Activated CD4-positive, alpha-beta T cell treated with anti-CD3 and anti-CD28 coated beads for 36 hours (primary cell): Measurements from ENCODE around the gene ARFRP1. TPM values are rescaled to one million over a fixed set of nuclear protein-coding genes. Genes with fewer than 3 reads are reported as not detected.

Experiments used
- ATAC-seq: fragments of 200-7000 bp; cut with Tn5 transposase; one replicate; pipeline ENCODE4 v1.10.0; 2021; ENCODE audit warnings: mild to moderate bottlenecking, moderate library complexity
- CTCF ChIA-PET: fragments of 350-600 bp; sonication (Branson Sonifier 250); formaldehyde crosslinking; loops from one replicate; lab custom pipeline; 2021; ENCODE audit warnings: antibody characterized with exemption; lab: Charles Lee
- POLR2A ChIA-PET: fragments of 350-600 bp; sonication (Branson Sonifier 250); formaldehyde crosslinking; loops from one replicate; lab custom pipeline; 2021; ENCODE audit warnings: antibody characterized with exemption, inconsistent platforms; lab: Charles Lee
- DNase-seq: peaks from one replicate; pipeline ENCODE4 v3.0.0-alpha.2; 2020
- H3K27ac Mint-ChIP-seq: one replicate; pipeline ENCODE4 v1.8.0; 2021; ENCODE audit warnings: mixed read lengths
- H3K27me3 Mint-ChIP-seq: one replicate; pipeline ENCODE4 v1.8.0; 2021; ENCODE audit warnings: mixed read lengths
- H3K36me3 Mint-ChIP-seq: one replicate; pipeline ENCODE4 v1.8.0; 2021; ENCODE audit warnings: low read depth, mixed read lengths
- H3K4me1 Mint-ChIP-seq: one replicate; pipeline ENCODE4 v1.8.0; 2021; ENCODE audit warnings: mixed read lengths
- H3K4me3 Mint-ChIP-seq: one replicate; pipeline ENCODE4 v1.8.0; 2021; ENCODE audit warnings: mild to moderate bottlenecking, moderate library complexity, mixed read lengths
- H3K9me3 Mint-ChIP-seq: one replicate; pipeline ENCODE4 v1.8.0; 2021; ENCODE audit warnings: low read depth, mixed read lengths
- intact Hi-C, 2 experiments: fragments of 100-400 bp; cut with DNase I in 1 of 2; cut with micrococcal nuclease in 1 of 2; formaldehyde crosslinking; loops; one replicate each; pipeline versions ENCODE4 v1.14.2 to v1.15.1; 2022 to 2024; cut with DNase I, micrococcal nuclease
- total RNA-seq, 2 experiments: library from RNA; stranded (reverse); gene quantifications; one replicate each; pipeline ENCODE4 v1.2.3, GENCODE V29; 2021

Gene ARFRP1, protein sequence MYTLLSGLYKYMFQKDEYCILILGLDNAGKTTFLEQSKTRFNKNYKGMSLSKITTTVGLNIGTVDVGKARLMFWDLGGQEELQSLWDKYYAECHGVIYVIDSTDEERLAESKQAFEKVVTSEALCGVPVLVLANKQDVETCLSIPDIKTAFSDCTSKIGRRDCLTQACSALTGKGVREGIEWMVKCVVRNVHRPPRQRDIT
- 10 to 100 TPM; 36.4 to 52.0 TPM for total RNA-seq

DNA sequence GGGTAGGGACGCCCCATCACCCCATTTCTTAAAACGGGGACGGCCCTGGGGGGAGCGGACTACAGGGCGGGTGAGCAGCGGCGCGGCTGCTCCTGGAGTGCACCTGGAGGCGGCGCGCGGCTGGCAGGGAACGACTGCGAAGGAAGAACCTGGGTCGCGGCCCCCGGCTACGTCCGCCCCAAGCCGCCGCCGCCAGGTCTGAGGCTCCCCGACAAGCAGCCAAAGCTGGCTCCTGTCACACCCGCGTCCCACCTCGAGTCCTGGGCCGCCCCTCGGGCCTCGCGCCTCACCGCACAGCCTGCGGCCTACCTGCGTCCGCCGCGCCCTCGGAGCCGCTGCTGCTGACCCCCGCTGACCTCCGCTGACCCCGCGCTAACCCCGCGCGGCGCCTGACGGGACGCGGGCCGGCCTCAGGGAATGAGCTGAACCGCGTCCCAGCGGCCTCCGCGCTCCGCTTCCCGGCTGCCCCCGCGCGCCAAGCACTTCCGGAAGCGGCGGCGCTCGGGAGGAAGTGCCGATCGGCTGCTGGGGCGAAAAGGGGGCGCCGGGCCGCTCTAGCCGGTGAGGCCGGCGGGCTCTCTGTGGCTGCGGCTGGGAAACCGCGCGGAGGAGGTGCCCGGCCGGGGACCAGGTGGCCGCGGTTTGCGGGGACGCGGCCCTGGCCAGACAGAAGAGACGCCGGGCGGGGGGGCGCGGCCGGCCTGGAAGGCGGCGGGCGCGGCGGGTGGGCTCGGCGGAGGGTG is at the start of gene ARFRP1, which contains the start of gene ZGPAT:
TSS of gene ARFRP1 (minus strand) at position 419 of the 743 bp plus-strand sequence. CDS start 885 bp downstream, outside the sequence.
TSS of gene ZGPAT (plus strand) at position 482 of the 743 bp plus-strand sequence. CDS start 542 bp downstream, outside the sequence.
- H3K9me3 Mint-ChIP-seq: peaks cover 3% of the 10 kb centered on the region
- intact Hi-C loops: loop anchor here (1.0 to 5.0 kb wide), 18 partner anchors 21 to 349 kb away; partner anchors contain the start of genes GMEB2 (in 1 of the 2), PRPF6 (in 1 of the 2), RTEL1 (in 1 of the 2) and TPD52L2 (in 1 of the 2)
- no peaks in the 10 kb centered on the region for H3K27me3 Mint-ChIP-seq
- ATAC-seq (peak; percentile 89), DNase-seq (peak; percentile 94)
- H3K4me1 Mint-ChIP-seq: peaks cover 44% of the 10 kb centered on the region
- ChIA-PET POLR2A (interaction anchor here (0.6 to 1.7 kb wide), 6 partner anchors 11 to 331 kb away, joined by 3 to 10 read pairs (median 4); partner anchors contain the start of genes LIME1, RTEL1 and TPD52L2), CTCF (interaction anchor here (0.5 to 2.9 kb wide), 17 partner anchors 9 to 1892 kb away, joined by 3 to 14 read pairs (median 3); partner anchors contain the start of genes LIME1, PTK6 and TPD52L2)
- H3K27ac Mint-ChIP-seq: peak within 1 kb of the TSS; percentile 90
- H3K36me3 Mint-ChIP-seq: peaks cover 57% of the 10 kb centered on the region
- H3K4me3 Mint-ChIP-seq: peak within 1 kb of the TSS; percentile 95

DNA sequence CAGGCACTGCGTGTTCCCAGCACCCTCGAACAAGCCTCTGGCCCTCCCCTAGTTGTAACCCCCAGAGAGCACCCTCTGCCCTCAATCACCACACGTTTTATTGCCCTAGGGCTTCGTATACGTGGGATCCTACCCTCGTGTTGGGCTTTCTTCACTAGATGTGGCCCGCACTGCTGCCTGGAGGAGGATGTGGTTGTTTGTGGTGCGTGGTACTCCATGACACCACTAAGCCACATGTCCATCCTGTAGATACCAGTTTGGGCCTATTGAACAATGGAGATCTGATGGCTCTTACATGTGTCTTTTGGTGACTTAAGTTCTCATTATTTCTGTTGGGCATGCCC is 48.8 kb upstream of the ARFRP1 start:
- Mint-ChIP-seq H3K27ac (no peak overlapping the region), H3K36me3 (no peaks in the 10 kb centered on the region), H3K4me1 (peaks cover 9% of the 10 kb centered on the region), H3K4me3 (no peak overlapping the region), H3K9me3 (no peaks in the 10 kb centered on the region), H3K27me3 (no peaks in the 10 kb centered on the region)
- CTCF ChIA-PET: no interaction called here
- ATAC-seq (peak; percentile 26), DNase-seq (no peak)
- intact Hi-C loops: no loop called here
- POLR2A ChIA-PET: no interaction called here

DNA sequence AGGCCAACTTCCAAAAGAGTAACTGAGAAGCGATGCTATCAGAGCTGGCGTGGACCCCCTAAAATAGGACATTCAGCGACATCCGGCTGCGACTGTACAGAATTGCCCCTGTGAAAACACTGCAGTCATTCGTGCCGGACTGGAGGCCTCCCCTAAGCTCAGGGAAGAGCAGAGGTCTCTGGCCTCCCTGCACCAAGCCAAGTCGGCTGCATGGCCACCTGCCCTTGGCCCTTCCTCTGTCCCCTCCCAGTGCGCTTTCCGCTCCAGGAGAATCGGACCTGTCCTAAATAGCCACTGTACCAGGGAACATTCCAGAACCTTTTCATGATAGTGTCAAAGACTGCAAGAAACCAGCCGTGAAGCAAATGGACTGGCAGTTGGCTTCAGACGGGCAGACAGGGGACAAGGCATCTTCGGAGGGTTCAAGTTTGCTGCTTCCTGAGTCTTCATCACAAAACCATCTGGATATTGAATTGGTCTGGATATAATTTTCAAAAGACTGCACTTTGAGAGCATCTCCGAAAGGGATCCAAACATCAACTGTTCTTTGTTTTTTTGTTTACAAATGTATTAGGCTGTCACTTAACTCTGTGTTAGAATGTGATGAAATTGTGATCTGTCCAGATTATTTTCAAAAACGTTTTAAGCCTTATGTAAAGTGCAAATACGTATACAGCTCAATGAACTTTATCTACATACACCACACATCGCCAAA is 48.3 kb upstream of the ARFRP1 start:
- H3K27ac Mint-ChIP-seq: no peak overlapping the region
- peaks cover 13% of the 10 kb centered on the region for H3K4me1 Mint-ChIP-seq
- POLR2A ChIA-PET: interaction anchor here (0.6 kb wide), 1 partner anchor 124 kb away, joined by 3 read pairs; no protein-coding TSS in a partner anchor
- no peaks in the 10 kb centered on the region for H3K27me3 Mint-ChIP-seq
- no peak for ATAC-seq
- H3K4me3 Mint-ChIP-seq: no peak overlapping the region
- no peaks in the 10 kb centered on the region for H3K9me3 Mint-ChIP-seq
- no peak for DNase-seq
- intact Hi-C loops: no loop called here
- no peaks in the 10 kb centered on the region for H3K36me3 Mint-ChIP-seq
- CTCF ChIA-PET: no interaction called here

DNA sequence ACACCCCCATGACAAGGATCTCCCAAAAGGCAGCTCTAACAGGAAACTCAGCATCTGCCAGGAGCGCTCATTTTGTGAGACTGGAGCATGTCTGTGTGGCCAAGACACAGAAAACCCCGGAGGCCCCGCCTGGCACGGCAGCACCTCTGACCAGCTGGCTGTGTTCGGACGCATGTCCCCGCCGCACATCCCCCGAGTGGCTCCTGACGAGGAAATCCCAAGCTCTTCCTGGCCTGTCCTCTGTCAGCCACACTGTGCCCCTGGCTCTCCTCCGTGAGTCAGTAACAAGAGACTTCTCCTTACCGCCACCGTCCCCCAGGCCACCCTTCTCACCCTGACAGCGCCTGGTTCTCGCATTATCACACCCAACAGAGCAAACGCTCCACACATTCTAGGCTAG is 46.2 kb upstream of the ARFRP1 start:
- Mint-ChIP-seq H3K4me3 (no peak overlapping the region), H3K36me3 (no peaks in the 10 kb centered on the region), H3K27ac (no peak overlapping the region), H3K9me3 (no peaks in the 10 kb centered on the region), H3K4me1 (peaks cover 23% of the 10 kb centered on the region), H3K27me3 (no peaks in the 10 kb centered on the region)
- ChIA-PET POLR2A (no interaction called here), CTCF (interaction anchor here (0.7 kb wide), 1 partner anchor 9 kb away, joined by 3 read pairs; no protein-coding TSS in a partner anchor)
- DNase-seq (no peak), ATAC-seq (no peak)
- intact Hi-C loops: no loop called here

DNA sequence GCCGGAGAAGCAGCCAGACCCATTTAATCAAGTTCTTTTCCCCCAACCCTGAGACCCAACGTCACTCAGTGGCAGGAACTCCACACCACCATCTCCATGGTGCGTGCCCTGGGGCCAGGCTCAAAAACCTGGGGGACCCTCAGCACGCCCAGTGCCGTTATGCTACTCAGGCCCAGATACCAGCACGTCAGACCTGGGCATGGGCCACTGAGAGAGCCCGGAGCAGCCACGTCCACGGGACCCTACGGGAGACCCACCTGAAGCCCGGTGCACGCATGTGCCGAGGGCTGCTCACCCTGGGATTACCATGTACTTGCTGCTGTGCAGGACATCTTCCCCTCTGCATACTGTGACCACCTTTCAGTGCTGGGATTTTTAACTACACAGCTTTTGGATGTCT is 45.6 kb upstream of the ARFRP1 start:
- H3K27me3 Mint-ChIP-seq: no peaks in the 10 kb centered on the region
- POLR2A ChIA-PET: no interaction called here

DNA sequence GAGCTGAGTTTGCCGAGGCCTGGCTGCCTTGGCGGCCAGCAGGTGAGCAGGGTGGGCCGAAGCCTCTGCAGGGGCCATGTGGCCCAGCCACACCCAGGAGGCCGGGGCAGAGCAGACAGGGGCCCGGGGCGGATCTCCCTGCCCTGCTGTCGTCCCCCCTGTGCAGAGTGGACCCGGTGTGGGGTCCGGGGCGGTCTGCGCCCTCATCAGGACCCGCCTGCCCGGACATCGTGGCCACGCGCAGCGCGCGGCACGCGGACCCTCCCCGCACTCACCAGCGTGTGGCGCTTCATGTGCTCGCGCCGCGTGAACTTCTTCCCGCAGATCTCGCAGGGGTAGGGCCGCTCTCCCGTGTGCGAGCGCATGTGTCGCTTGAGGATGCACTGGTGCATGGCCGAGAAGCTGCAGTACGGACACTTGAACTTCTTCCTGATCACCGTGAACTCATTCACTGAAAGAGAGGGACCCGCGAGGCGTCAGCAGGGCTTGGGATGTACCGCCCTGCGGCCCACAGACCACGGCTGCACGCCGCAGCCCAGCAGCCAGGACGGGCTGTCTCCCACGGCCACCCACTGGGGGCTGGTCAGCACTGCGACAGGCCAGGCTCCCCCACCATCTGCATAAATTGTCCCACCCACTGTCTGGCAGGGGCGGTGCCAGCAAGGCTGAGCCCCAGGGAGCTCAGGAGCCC is 44.8 kb upstream of the ARFRP1 start:
- Mint-ChIP-seq H3K4me1 (peaks cover 25% of the 10 kb centered on the region), H3K4me3 (no peak overlapping the region), H3K27ac (no peak overlapping the region), H3K27me3 (no peaks in the 10 kb centered on the region), H3K36me3 (no peaks in the 10 kb centered on the region), H3K9me3 (no peaks in the 10 kb centered on the region)
- CTCF ChIA-PET: interaction anchor here (0.6 kb wide), 2 partner anchors 75 to 291 kb away, joined by 3 read pairs; no protein-coding TSS in a partner anchor
- no peak for ATAC-seq
- POLR2A ChIA-PET: no interaction called here
- intact Hi-C loops: no loop called here
- no peak for DNase-seq

More for the DNA sequence above, 45.6 kb upstream of the ARFRP1 start:
- no peak for DNase-seq
- H3K9me3 Mint-ChIP-seq: no peaks in the 10 kb centered on the region
- no peak overlapping the region for H3K4me3 Mint-ChIP-seq
- CTCF ChIA-PET: interaction anchor here (0.6 to 0.7 kb wide), 2 partner anchors 9 to 74 kb away, joined by 3 read pairs; no protein-coding TSS in a partner anchor
- H3K36me3 Mint-ChIP-seq: no peaks in the 10 kb centered on the region
- no peak overlapping the region for H3K27ac Mint-ChIP-seq
- intact Hi-C loops: no loop called here
- no peak for ATAC-seq
- H3K4me1 Mint-ChIP-seq: peaks cover 25% of the 10 kb centered on the region

DNA sequence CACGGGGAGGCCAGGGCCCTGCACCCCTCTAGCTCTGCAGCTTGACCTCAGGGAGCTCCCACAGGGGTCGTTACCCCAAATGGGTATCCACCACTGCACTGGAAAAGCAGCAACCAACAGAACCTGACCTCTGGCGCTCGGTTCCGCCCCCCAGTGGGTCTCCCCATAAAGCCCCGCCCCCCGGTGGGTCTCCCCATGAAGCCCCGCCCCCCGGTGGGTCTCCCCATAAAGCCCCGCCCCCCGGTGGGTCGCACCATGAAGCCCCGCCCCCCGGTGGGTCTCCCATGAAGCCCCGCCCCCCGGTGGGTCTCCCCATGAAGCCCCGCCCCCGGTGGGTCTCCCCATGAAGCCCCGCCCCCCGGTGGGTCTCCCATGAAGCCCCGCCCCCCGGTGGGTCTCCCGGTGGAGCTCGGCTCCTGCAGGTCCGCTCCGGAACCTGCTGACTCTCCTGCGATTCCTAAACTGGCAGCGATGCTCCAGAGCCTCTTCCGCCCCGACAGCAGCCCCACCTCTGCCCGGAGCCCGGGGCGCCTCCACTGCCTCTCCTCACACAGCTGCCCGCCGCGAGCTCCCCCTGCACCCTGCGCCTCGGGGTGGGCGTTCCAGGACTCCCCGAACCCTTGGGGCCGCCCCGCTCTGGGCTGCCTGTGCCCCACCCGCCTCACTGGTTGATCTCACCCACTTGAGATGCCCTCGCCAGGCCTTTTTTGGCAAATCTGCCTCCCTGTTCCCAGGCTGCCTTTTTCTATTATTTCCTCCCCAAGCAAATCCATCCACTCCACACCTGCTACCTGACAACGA is 43.9 kb upstream of the ARFRP1 start:
- Mint-ChIP-seq H3K27ac (peak overlapping the region; percentile 89), H3K9me3 (no peaks in the 10 kb centered on the region), H3K36me3 (no peaks in the 10 kb centered on the region), H3K4me3 (peak overlapping the region; percentile 49), H3K27me3 (no peaks in the 10 kb centered on the region), H3K4me1 (peaks cover 22% of the 10 kb centered on the region)
- ATAC-seq (peak; percentile 43), DNase-seq (peak; percentile 60)
- CTCF ChIA-PET: interaction anchor here (0.6 to 0.9 kb wide), 2 partner anchors 39 to 113 kb away, joined by 3 read pairs; no protein-coding TSS in a partner anchor
- POLR2A ChIA-PET: no interaction called here
- intact Hi-C loops: loop anchor here in 1 of 2 experiments (1.0 kb wide), 2 partner anchors 44 to 114 kb away; partner anchors contain the start of genes ARFRP1 and TPD52L2

DNA sequence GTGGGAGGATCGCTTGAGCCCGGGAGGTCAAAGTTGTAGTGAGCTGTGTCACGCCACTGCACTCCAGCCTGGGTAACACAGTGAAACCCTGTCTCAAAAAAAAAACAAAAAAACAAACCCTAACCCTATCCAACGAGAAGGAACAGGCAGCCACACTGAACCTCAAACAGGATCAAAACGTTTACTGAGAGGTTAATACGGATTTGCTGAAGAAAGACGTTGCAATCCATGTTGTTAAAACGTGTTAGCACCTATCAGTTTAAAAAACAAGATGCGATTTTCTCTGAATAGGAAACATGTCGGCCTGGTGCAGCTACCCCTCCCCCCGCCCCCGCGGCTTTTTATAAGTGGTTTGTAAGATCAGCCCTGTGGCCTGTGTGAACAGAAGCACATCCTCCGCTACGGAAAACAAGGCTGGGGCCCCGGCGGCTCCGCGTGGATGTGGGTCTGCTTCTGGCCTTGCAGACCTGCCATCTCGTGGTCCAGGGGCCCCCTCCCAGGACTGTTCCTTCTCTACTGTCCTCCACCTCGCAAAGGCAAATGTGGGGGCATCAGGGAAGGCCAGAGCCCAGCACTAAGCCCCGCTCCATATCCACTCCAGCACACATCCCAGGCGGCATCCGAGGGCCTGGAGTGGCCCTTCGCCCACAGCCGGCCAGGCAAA is 43.2 kb upstream of the ARFRP1 start:
- peak overlapping the region; percentile 89 for H3K27ac Mint-ChIP-seq
- H3K27me3 Mint-ChIP-seq: no peaks in the 10 kb centered on the region
- peak overlapping the region; percentile 49 for H3K4me3 Mint-ChIP-seq
- ATAC-seq: peak; percentile 85
- H3K36me3 Mint-ChIP-seq: no peaks in the 10 kb centered on the region
- intact Hi-C loops: loop anchor here in 1 of 2 experiments (1.0 kb wide), 2 partner anchors 44 to 114 kb away; partner anchors contain the start of genes ARFRP1 and TPD52L2
- peaks cover 20% of the 10 kb centered on the region for H3K4me1 Mint-ChIP-seq
- POLR2A ChIA-PET: interaction anchor here (0.8 kb wide), 1 partner anchor 23 kb away, joined by 8 read pairs; no protein-coding TSS in a partner anchor
- H3K9me3 Mint-ChIP-seq: no peaks in the 10 kb centered on the region
- CTCF ChIA-PET: interaction anchor here (0.6 to 0.9 kb wide), 2 partner anchors 38 to 114 kb away, joined by 3 read pairs; no protein-coding TSS in a partner anchor
- peak; percentile 81 for DNase-seq

DNA sequence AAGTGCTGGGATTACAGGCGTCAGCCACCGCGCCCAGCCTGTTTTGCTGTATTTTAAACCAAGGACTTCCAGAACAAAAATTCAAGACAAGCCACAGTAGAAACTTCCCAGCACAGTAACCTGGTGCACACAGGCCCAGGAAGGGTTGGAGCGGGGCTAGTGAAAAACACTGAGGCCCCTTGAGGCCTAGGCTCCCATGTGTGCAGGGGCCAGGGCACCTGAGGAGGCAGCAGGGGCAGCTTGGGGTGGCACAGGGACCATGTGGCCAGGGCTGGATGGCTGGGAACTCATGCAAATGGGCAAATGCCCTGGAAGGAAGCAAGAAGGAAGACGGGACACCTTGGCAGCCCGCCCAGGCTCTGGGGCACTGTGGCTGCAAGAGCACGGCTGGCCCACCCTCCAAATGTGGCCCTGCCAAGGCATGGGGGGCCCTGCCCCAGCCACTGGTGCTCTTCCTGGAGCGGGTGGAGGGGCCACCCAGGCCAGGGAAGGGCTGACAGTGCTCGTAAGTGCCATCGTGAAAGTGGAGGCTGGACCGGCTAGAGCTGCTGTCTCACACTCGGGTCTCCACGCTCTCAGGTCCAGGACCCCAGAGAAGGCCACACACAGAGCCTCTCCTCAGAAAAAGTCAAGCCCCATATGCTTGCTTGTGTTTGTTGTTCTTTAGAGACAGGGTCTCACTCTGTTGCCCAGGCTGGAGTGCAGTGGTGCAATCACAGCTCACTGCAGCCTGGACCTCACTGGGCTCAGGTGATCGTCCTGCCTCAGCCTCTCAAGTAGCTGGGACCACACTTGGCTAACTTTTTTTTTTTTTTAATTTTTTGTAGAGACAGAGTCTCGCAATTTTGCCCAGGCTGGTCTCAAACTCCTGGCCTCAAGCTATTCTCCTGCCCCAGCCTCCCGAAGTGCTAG is 42.1 kb upstream of the ARFRP1 start:
- H3K27me3 Mint-ChIP-seq: no peaks in the 10 kb centered on the region
- intact Hi-C loops: no loop called here
- H3K27ac Mint-ChIP-seq: peak overlapping the region; percentile 89
- ChIA-PET POLR2A (no interaction called here), CTCF (interaction anchor here (0.6 kb wide), 1 partner anchor 14 kb away, joined by 3 read pairs; the partner anchor contains the start of gene LIME1)
- no peak overlapping the region for H3K4me3 Mint-ChIP-seq
- H3K36me3 Mint-ChIP-seq: no peaks in the 10 kb centered on the region
- H3K9me3 Mint-ChIP-seq: no peaks in the 10 kb centered on the region
- ATAC-seq (no peak), DNase-seq (no peak)
- H3K4me1 Mint-ChIP-seq: peaks cover 20% of the 10 kb centered on the region
